T-helper 2 cell treated with Interferon-gamma antibody and Interleukin-4, amounts not matched to agents 5 μg/mL and 100 μg/mL, for 36 hours (primary cell): Measurements from ENCODE around the gene CREG1.
"Not testable (repeated sequence)": the region's sequence is repeated elsewhere in the genome, so short reads cannot be mapped to it uniquely, and the experiment has no call there.

ENCODE experiments used
- DNase-seq: peaks from one replicate; pipeline ENCODE4 v3.0.0; 2021; ENCODE audit warnings: low spot score
- H3K27ac Mint-ChIP-seq: one replicate; pipeline ENCODE4 v1.8.0; 2021; ENCODE audit warnings: mild to moderate bottlenecking, mixed read lengths
- H3K27me3 Mint-ChIP-seq: one replicate; pipeline ENCODE4 v1.8.0; 2021; ENCODE audit warnings: low read depth, mixed read lengths
- H3K36me3 Mint-ChIP-seq: one replicate; pipeline ENCODE4 v1.8.0; 2021; ENCODE audit warnings: low read depth, mixed read lengths
- H3K4me1 Mint-ChIP-seq: one replicate; pipeline ENCODE4 v1.8.0; 2021; ENCODE audit warnings: low read depth, mixed read lengths
- H3K4me3 Mint-ChIP-seq: one replicate; pipeline ENCODE4 v1.8.0; 2022; ENCODE audit warnings: mild to moderate bottlenecking, moderate library complexity, mixed read lengths
- H3K9me3 Mint-ChIP-seq: one replicate; pipeline ENCODE4 v1.8.0; 2021; ENCODE audit warnings: mixed read lengths

The CREG1 gene

GRCh38 chr1:167579986-167580385 is 26.4 kb upstream of the CREG1 start:
- H3K27me3 Mint-ChIP-seq: peaks cover 19% of the 10 kb centered on the region
- no peak for DNase-seq

GRCh38 chr1:167578939-167579521 is 25.5 kb upstream of the CREG1 start:
- no peak for DNase-seq
- H3K36me3 Mint-ChIP-seq: no peaks in the 10 kb centered on the region
- no peak overlapping the region for H3K4me3 Mint-ChIP-seq
- H3K27ac Mint-ChIP-seq: no peak overlapping the region
- peaks cover 22% of the 10 kb centered on the region for H3K27me3 Mint-ChIP-seq
- H3K9me3 Mint-ChIP-seq: no peaks in the 10 kb centered on the region
- no peaks in the 10 kb centered on the region for H3K4me1 Mint-ChIP-seq

More at GRCh38 chr1:167579986-167580385, 26.4 kb upstream of the CREG1 start:
- Mint-ChIP-seq H3K4me1 (no peaks in the 10 kb centered on the region), H3K4me3 (no peak overlapping the region), H3K27ac (no peak overlapping the region), H3K9me3 (no peaks in the 10 kb centered on the region), H3K36me3 (no peaks in the 10 kb centered on the region)

GRCh38 chr1:167575649-167576048 is 22.1 kb upstream of the CREG1 start:
- no peaks in the 10 kb centered on the region for H3K9me3 Mint-ChIP-seq
- no peak overlapping the region for H3K4me3 Mint-ChIP-seq
- peaks cover 25% of the 10 kb centered on the region for H3K27me3 Mint-ChIP-seq
- H3K27ac Mint-ChIP-seq: no peak overlapping the region
- H3K36me3 Mint-ChIP-seq: no peaks in the 10 kb centered on the region
- H3K4me1 Mint-ChIP-seq: no peaks in the 10 kb centered on the region
- DNase-seq: no peak

- no peaks in the 10 kb centered on the region for H3K36me3 Mint-ChIP-seq
- peaks cover 19% of the 10 kb centered on the region for H3K27me3 Mint-ChIP-seq
- no peak for DNase-seq
- no peaks in the 10 kb centered on the region for H3K9me3 Mint-ChIP-seq
- no peak overlapping the region for H3K4me3 Mint-ChIP-seq
- no peak overlapping the region for H3K27ac Mint-ChIP-seq
- no peaks in the 10 kb centered on the region for H3K4me1 Mint-ChIP-seq
Observed at GRCh38 chr1:167573035-167573434, 19.5 kb upstream of the CREG1 start.

- H3K36me3 Mint-ChIP-seq, H3K4me3 Mint-ChIP-seq, H3K9me3 Mint-ChIP-seq, H3K27me3 Mint-ChIP-seq, H3K27ac Mint-ChIP-seq, H3K4me1 Mint-ChIP-seq, DNase-seq: not testable (repeated sequence)
Observed at GRCh38 chr1:167570712-167571111, 17.1 kb upstream of the CREG1 start.

GRCh38 chr1:167567663-167568062 is 14.1 kb upstream of the CREG1 start:
- Mint-ChIP-seq H3K4me3 (no peak overlapping the region), H3K27ac (no peak overlapping the region), H3K36me3 (no peaks in the 10 kb centered on the region), H3K9me3 (no peaks in the 10 kb centered on the region), H3K27me3 (no peaks in the 10 kb centered on the region), H3K4me1 (peaks cover 7% of the 10 kb centered on the region)
- DNase-seq: no peak

GRCh38 chr1:167566766-167567165 is 13.2 kb upstream of the CREG1 start:
- Mint-ChIP-seq H3K4me1 (peaks cover 7% of the 10 kb centered on the region), H3K27me3 (no peaks in the 10 kb centered on the region), H3K36me3 (no peaks in the 10 kb centered on the region), H3K9me3 (no peaks in the 10 kb centered on the region), H3K27ac (no peak overlapping the region), H3K4me3 (no peak overlapping the region)
- DNase-seq: no peak

GRCh38 chr1:167565922-167566321 is 12.4 kb upstream of the CREG1 start:
- Mint-ChIP-seq H3K9me3 (no peaks in the 10 kb centered on the region), H3K4me1 (peaks cover 7% of the 10 kb centered on the region)

GRCh38 chr1:167564612-167565270 is 11.2 kb upstream of the CREG1 start:
- Mint-ChIP-seq H3K4me1 (peaks cover 9% of the 10 kb centered on the region), H3K9me3 (no peaks in the 10 kb centered on the region), H3K27ac (no peak overlapping the region), H3K4me3 (no peak overlapping the region), H3K36me3 (no peaks in the 10 kb centered on the region), H3K27me3 (peaks cover 3% of the 10 kb centered on the region)
- no peak for DNase-seq

More at GRCh38 chr1:167565922-167566321, 12.4 kb upstream of the CREG1 start:
- Mint-ChIP-seq H3K27me3 (no peaks in the 10 kb centered on the region), H3K36me3 (no peaks in the 10 kb centered on the region), H3K4me3 (no peak overlapping the region), H3K27ac (no peak overlapping the region)
- no peak for DNase-seq

GRCh38 chr1:167563579-167564246 is 10.2 kb upstream of the CREG1 start:
- peaks cover 9% of the 10 kb centered on the region for H3K4me1 Mint-ChIP-seq
- no peaks in the 10 kb centered on the region for H3K9me3 Mint-ChIP-seq
- DNase-seq: no peak

GRCh38 chr1:167562702-167563101 is 9.1 kb upstream of the CREG1 start:
- Mint-ChIP-seq H3K9me3 (no peaks in the 10 kb centered on the region), H3K27me3 (peaks cover 13% of the 10 kb centered on the region), H3K36me3 (no peaks in the 10 kb centered on the region), H3K27ac (no peak overlapping the region), H3K4me1 (peaks cover 9% of the 10 kb centered on the region), H3K4me3 (no peak overlapping the region)
- DNase-seq: no peak

More at GRCh38 chr1:167563579-167564246, 10.2 kb upstream of the CREG1 start:
- Mint-ChIP-seq H3K36me3 (no peaks in the 10 kb centered on the region), H3K27ac (no peak overlapping the region), H3K27me3 (peaks cover 7% of the 10 kb centered on the region), H3K4me3 (no peak overlapping the region)

GRCh38 chr1:167561753-167562152 is 8.2 kb upstream of the CREG1 start:
- Mint-ChIP-seq H3K27me3 (peaks cover 13% of the 10 kb centered on the region), H3K4me1 (peaks cover 9% of the 10 kb centered on the region), H3K4me3 (no peak overlapping the region), H3K27ac (no peak overlapping the region), H3K9me3 (no peaks in the 10 kb centered on the region), H3K36me3 (no peaks in the 10 kb centered on the region)
- no peak for DNase-seq

GRCh38 chr1:167555971-167556714 is 2.6 kb upstream of the CREG1 start:
- Mint-ChIP-seq H3K36me3 (no peaks in the 10 kb centered on the region), H3K4me1 (peaks cover 23% of the 10 kb centered on the region), H3K4me3 (no peak overlapping the region), H3K9me3 (no peaks in the 10 kb centered on the region), H3K27ac (no peak overlapping the region), H3K27me3 (peaks cover 13% of the 10 kb centered on the region)
- DNase-seq: peak; percentile 60

- not testable (repeated sequence) for DNase-seq, H3K9me3 Mint-ChIP-seq, H3K36me3 Mint-ChIP-seq, H3K27ac Mint-ChIP-seq
- H3K4me1 Mint-ChIP-seq: peaks cover 24% of the 10 kb centered on the region
- peak overlapping the region; percentile 8 for H3K4me3 Mint-ChIP-seq
- H3K27me3 Mint-ChIP-seq: peaks cover 11% of the 10 kb centered on the region
Observed at GRCh38 chr1:167555072-167555471, 1.5 kb upstream of the CREG1 start.
